LNCaP clone FGC (cell line): ENCODE measurements around the gene LMNB1.
"Not testable (repeated sequence)": the region's sequence is repeated elsewhere in the genome, so short reads cannot be mapped to it uniquely, and the experiment has no call there.

Experiments
- DNase-seq: peaks from one replicate; pipeline ENCODE4 v3.0.0-alpha.2; 2011; ENCODE audit warnings: low read depth
- H3K4me3 ChIP-seq: 2 replicates; pipeline ENCODE4 v1.5.1; 2011; ENCODE audit warnings: mild to moderate bottlenecking, low read depth, low read length, control low read depth
- CTCF ChIP-seq: IDR thresholded peaks from 2 replicates; pipeline ENCODE4 v1.5.1; 2012; ENCODE audit warnings: mild to moderate bottlenecking; ENCODE audit not compliant: control insufficient read depth, insufficient read depth; ENCODE audit errors: extremely low read depth

LMNB1 gene

GRCh38 chr5:126811515-126812198, 34.7 kb downstream of the LMNB1 start:
- H3K4me3 ChIP-seq: no peak overlapping the region
- TF ChIP-seq CTCF: no peak
- no peak for DNase-seq

- no peak for DNase-seq
- H3K4me3 ChIP-seq: no peak overlapping the region
- no peak for TF ChIP-seq CTCF
Observed at GRCh38 chr5:126812199-126812570, 35.2 kb downstream of the LMNB1 start.

GRCh38 chr5:126813799-126814198, 36.9 kb downstream of the LMNB1 start:
- H3K4me3 ChIP-seq, DNase-seq: not testable (repeated sequence)

GRCh38 chr5:126814721-126815404, 37.9 kb downstream of the LMNB1 start:
- H3K4me3 ChIP-seq: no peak overlapping the region
- DNase-seq: no peak
- TF ChIP-seq CTCF: no peak

- no peak for DNase-seq
- TF ChIP-seq CTCF: no peak
- H3K4me3 ChIP-seq: no peak overlapping the region
Observed at GRCh38 chr5:126816649-126817048, 39.7 kb downstream of the LMNB1 start.

GRCh38 chr5:126818736-126819135, 41.8 kb downstream of the LMNB1 start:
- DNase-seq: no peak
- no peak for TF ChIP-seq CTCF
- H3K4me3 ChIP-seq: no peak overlapping the region

- no peak overlapping the region for H3K4me3 ChIP-seq
- DNase-seq: no peak
- TF ChIP-seq CTCF: no peak
Observed at GRCh38 chr5:126819253-126819652, 42.3 kb downstream of the LMNB1 start.
